ENCODE data around the gene AGO3.

AGO3 gene

GRCh38 chr1:35930593-35931445 is at the start of gene AGO3:
TSS of gene AGO3 (plus strand) at chr1:35931105. CDS start at chr1:35931427, 322 bp downstream.
- TF ChIP-seq CTCF (IDR thresholded peaks at IDR 0.05; ENCODE audit: low read depth, low read length) = no peak

DNA sequence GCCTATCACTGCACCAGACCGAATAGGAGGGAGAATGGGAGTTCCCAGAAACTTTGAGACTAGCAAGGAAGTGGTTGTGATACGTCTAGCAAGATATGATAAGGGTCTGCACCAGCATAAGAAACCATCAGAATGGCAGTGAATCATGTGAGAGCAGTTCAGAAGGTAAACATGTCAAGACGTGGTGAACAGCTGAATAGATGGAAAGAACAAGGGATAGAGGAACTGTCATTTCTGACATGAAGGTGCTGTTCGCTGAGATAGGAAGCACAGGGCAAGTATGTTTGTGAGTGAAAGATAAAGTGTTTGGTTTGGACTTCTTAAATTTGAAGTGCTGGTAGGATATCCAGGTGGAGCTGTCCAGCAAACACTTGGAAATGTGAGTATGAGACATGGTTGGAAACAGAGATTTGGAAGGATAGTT is 49.0 kb upstream of the AGO3 start:
- DNase-seq (ENCODE audit: extremely low read depth, low read depth) = no peak
- no peak for TF ChIP-seq CTCF (IDR thresholded peaks at IDR 0.05; ENCODE audit: low read depth, low read length)

More at GRCh38 chr1:35930593-35931445, at the start of gene AGO3:
- DNase-seq (ENCODE audit: extremely low read depth, low read depth) = peak; percentile 30

- TF ChIP-seq CTCF (IDR thresholded peaks at IDR 0.05; ENCODE audit: low read depth, low read length) = no peak
- DNase-seq (ENCODE audit: extremely low read depth, low read depth) = no peak
Measured at GRCh38 chr1:35882586-35882944, 48.3 kb upstream of the AGO3 start.

DNA sequence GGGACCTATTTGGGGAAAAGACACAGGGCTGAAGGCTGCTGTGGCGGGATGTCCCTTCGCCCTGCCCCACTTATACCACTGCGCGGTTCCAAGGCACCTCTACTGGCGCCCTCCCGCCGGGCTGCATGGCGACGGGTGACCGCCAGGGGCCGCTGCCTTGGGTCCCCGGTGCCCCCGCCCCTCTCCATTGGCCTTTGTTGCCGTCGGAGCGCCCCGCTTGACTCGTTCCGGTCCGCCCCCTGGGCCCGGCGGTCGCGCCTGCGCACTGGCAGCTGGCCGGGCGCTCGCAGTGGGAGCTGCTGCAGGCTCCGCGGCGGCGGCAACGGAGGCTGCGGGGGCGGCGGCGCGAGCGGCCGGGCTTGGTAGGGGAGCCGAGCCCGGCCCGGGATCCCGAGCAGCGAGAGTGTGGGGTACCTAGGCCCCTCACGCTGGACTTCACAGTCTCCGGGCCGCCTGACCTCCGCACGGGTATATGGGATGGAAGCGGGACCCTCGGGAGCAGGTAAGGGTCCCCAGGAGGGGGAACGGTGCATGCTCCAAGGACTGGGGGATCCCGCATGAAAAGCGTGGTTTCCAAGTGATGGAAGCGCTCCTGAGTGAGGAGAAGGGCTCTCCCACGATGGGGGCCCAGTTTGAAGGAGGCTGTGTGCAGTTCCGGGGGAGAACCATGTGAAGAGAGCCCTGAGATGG is 47.8 kb upstream of the AGO3 start, which contains the start of gene AGO1:
AGO1 (plus strand) TSS at position 265 of the 690 bp plus-strand sequence; CDS start at position 478, 213 bp downstream.
- TF ChIP-seq CTCF (IDR thresholded peaks at IDR 0.05; ENCODE audit: low read depth, low read length) = peak; percentile 85

GRCh38 chr1:35883635-35884101 is 47.2 kb upstream of the AGO3 start:
- no peak for DNase-seq (ENCODE audit: extremely low read depth, low read depth)
- TF ChIP-seq CTCF (IDR thresholded peaks at IDR 0.05; ENCODE audit: low read depth, low read length) = no peak

More for the DNA sequence above, 47.8 kb upstream of the AGO3 start, which contains the start of gene AGO1:
- peak; percentile 80 for DNase-seq (ENCODE audit: extremely low read depth, low read depth)

DNA sequence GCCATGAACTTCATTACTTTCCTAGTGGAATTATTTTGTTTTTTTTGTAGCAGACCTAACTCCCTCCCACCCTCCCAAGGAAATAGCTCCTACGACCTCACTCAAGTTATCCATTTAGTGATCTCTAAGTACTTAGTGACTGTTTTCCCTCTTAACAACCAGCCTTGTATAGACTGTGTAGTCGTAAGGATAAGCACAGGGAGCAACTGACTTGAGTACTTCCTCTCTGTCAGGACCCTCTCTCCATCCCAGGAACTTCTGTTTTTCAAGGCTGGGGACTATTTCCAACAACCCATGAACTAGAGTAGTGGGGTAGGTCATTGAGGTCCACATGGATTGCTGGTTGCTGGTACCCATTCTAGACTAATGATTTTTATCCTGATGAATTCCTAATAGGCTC is 46.0 kb upstream of the AGO3 start:
- TF ChIP-seq CTCF (IDR thresholded peaks at IDR 0.05; ENCODE audit: low read depth, low read length) = no peak
- DNase-seq (ENCODE audit: extremely low read depth, low read depth) = no peak
